ENCODE measurements around the gene RFX1. TPM values are rescaled to one million over a fixed set of nuclear protein-coding genes. Genes with fewer than 3 reads are reported as not detected.
"Not testable (repeated sequence)": the region's sequence is repeated elsewhere in the genome, so short reads cannot be mapped to it uniquely, and the experiment has no call there.

Gene RFX1
- total and polyA plus RNA-seq, 2 donors (not counting 1 experiment from before 2014, with no cell fraction given): 9.2 to 33.3 TPM

DNA sequence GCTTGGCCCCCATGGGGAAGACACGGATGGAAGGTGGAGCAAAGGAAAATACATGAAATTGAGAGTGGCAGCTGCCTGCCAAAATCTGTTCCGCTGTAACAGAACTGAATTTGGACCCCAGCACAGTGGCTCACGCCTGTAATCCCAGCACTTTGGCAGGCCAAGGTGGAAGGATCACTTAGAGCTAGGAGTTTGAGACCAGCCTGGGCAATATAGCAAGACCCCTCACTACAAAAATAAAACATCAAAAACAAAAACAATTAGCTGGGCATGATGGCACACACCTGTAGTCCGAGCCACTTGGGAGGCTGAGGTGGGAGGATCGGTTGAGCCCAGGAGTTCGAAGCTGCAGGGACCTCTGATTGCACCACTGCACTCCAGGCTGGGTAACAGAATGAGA lies 46.4 kb upstream of the RFX1 start:
- no peak overlapping the region for H2AFZ ChIP-seq (ENCODE audit: insufficient read depth, low read depth, low read length, poor library complexity, severe bottlenecking)
- no peak overlapping the region for H3K27ac ChIP-seq (ENCODE audit: low read length in 2 of 2)
- no peak overlapping the region for H3K4me3 ChIP-seq (ENCODE audit: control extremely low read depth in 1 of 5, extremely low read depth in 1 of 5, insufficient read depth in 1 of 5, low read depth in 2 of 5, low read length in 4 of 5)
- H3K27me3 ChIP-seq (replicated peaks in 1 of 4; ENCODE audit: control extremely low read depth in 1 of 4, control insufficient read depth in 3 of 4, insufficient read depth in 4 of 4, low read length in 3 of 4): peaks cover 0 to 12% (median 6%) of the 10 kb centered on the region in 4 experiments
- H3K4me2 ChIP-seq (replicated peaks; ENCODE audit: low read depth, low read length, poor library complexity, severe bottlenecking): no peak overlapping the region
- no peak overlapping the region for H3K27ac Mint-ChIP-seq
- peaks cover 2 to 5% of the 10 kb centered on the region in 2 donors for H3K4me1 ChIP-seq (ENCODE audit: control insufficient read depth in 2 of 2, insufficient read depth in 2 of 2, low read length in 2 of 2)
- peaks cover 6% of the 10 kb centered on the region for H3K27me3 Mint-ChIP-seq
- peaks cover 0 to 11% (median 2%) of the 10 kb centered on the region in 3 donors for H3K9me3 ChIP-seq (ENCODE audit: control extremely low read depth in 1 of 3, control insufficient read depth in 2 of 3, insufficient read depth in 1 of 3, low read length in 2 of 3)
- no peak overlapping the region for H3K4me3 Mint-ChIP-seq
- TF ChIP-seq, protein P1, sequence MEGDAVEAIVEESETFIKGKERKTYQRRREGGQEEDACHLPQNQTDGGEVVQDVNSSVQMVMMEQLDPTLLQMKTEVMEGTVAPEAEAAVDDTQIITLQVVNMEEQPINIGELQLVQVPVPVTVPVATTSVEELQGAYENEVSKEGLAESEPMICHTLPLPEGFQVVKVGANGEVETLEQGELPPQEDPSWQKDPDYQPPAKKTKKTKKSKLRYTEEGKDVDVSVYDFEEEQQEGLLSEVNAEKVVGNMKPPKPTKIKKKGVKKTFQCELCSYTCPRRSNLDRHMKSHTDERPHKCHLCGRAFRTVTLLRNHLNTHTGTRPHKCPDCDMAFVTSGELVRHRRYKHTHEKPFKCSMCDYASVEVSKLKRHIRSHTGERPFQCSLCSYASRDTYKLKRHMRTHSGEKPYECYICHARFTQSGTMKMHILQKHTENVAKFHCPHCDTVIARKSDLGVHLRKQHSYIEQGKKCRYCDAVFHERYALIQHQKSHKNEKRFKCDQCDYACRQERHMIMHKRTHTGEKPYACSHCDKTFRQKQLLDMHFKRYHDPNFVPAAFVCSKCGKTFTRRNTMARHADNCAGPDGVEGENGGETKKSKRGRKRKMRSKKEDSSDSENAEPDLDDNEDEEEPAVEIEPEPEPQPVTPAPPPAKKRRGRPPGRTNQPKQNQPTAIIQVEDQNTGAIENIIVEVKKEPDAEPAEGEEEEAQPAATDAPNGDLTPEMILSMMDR (IDR thresholded peaks at IDR 0.05): no peak
- TF ChIP-seq EZH2 (IDR thresholded peaks at IDR 0.05; ENCODE audit: borderline replicate concordance, insufficient read depth, low read depth, low read length, poor library complexity, severe bottlenecking): no peak
- DNase-seq (no peak), ATAC-seq (ENCODE audit: low read depth) (no peak)
- H3K9me3 Mint-ChIP-seq (ENCODE audit: insufficient read depth): no peaks in the 10 kb centered on the region
- H3K9ac ChIP-seq (ENCODE audit: low read length): no peak overlapping the region
- 97% methylated on average over 4 of the region's 6 CpGs for WGBS (ENCODE audit: insufficient coverage)
- H3K79me2 ChIP-seq (ENCODE audit: control insufficient read depth, insufficient read depth, low read length): no peaks in the 10 kb centered on the region
- POLR2A ChIA-PET: interaction anchor here (0.6 to 0.7 kb wide), 2 partner anchors 9 to 37 kb away, joined by 3 to 6 read pairs; no protein-coding TSS in a partner anchor
- peaks cover 9 to 44% of the 10 kb centered on the region in 2 experiments for H3K36me3 ChIP-seq (replicated peaks in 1 of 2; ENCODE audit: control extremely low read depth in 1 of 2, control insufficient read depth in 1 of 2, extremely low read depth in 1 of 2, insufficient read depth in 2 of 2, low read length in 1 of 2)
- peaks cover 4% of the 10 kb centered on the region for H3K4me1 Mint-ChIP-seq
- intact Hi-C loops (cut with micrococcal nuclease): no loop called here
- CTCF ChIA-PET: interaction anchor here (0.5 to 2.0 kb wide), 7 partner anchors 9 to 308 kb away, joined by 3 to 8 read pairs (median 3); partner anchors contain the start of gene MISP3
- peaks cover 20% of the 10 kb centered on the region for H4K20me1 ChIP-seq (ENCODE audit: control insufficient read depth, insufficient read depth, low read length, poor library complexity, severe bottlenecking)

DNA sequence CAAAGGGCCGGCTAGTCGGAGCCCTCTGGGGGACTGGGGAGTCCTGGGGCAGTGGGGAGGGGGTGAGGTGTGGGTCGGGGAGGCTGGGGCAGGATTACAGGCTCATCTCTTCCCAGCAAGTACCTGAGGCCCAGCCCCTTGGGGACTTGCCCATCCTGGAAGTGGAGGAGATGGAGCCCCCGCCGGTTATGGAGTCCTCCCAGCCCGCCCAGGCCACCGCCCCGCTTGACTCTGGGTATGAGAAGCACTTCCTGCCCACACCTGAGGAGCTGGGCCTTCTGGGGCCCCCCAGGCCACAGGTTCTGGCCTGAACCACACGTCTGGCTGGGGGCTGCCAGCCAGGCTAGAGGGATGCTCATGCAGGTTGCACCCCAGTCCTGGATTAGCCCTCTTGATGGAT lies 45.9 kb upstream of the RFX1 start:
- H2AFZ ChIP-seq (ENCODE audit: insufficient read depth, low read depth, low read length, poor library complexity, severe bottlenecking): no peak overlapping the region
- peaks cover 20% of the 10 kb centered on the region for H4K20me1 ChIP-seq (ENCODE audit: control insufficient read depth, insufficient read depth, low read length, poor library complexity, severe bottlenecking)
- H3K27ac Mint-ChIP-seq: no peak overlapping the region
- no peak overlapping the region for H3K9ac ChIP-seq (ENCODE audit: low read length)
- CTCF ChIA-PET: interaction anchor here (0.5 to 2.0 kb wide), 5 partner anchors 8 to 308 kb away, joined by 3 to 8 read pairs (median 3); partner anchors contain the start of gene MISP3
- peaks cover 5% of the 10 kb centered on the region for H3K27me3 Mint-ChIP-seq
- WGBS (ENCODE audit: insufficient coverage): 83% methylated on average over 7 of the region's 9 CpGs
- no peak overlapping the region for H3K4me2 ChIP-seq (replicated peaks; ENCODE audit: low read depth, low read length, poor library complexity, severe bottlenecking)
- H3K9me3 Mint-ChIP-seq (ENCODE audit: insufficient read depth): no peaks in the 10 kb centered on the region
- H3K36me3 ChIP-seq (replicated peaks in 1 of 2; ENCODE audit: control extremely low read depth in 1 of 2, control insufficient read depth in 1 of 2, extremely low read depth in 1 of 2, insufficient read depth in 2 of 2, low read length in 1 of 2): peaks cover 9 to 44% of the 10 kb centered on the region in 2 experiments
- TF ChIP-seq EZH2 (IDR thresholded peaks at IDR 0.05; ENCODE audit: borderline replicate concordance, insufficient read depth, low read depth, low read length, poor library complexity, severe bottlenecking): no peak
- TF ChIP-seq, protein P1 (IDR thresholded peaks at IDR 0.05): no peak
- POLR2A ChIA-PET: interaction anchor here (0.8 kb wide), 1 partner anchor 243 kb away, joined by 7 read pairs; no protein-coding TSS in a partner anchor
- peaks cover 0 to 2% of the 10 kb centered on the region in 2 donors for H3K4me1 ChIP-seq (ENCODE audit: control insufficient read depth in 2 of 2, insufficient read depth in 2 of 2, low read length in 2 of 2)
- ATAC-seq (ENCODE audit: low read depth) (no peak), DNase-seq (no peak)
- H3K27ac ChIP-seq (ENCODE audit: low read length in 2 of 2): no peak overlapping the region
- H3K9me3 ChIP-seq (ENCODE audit: control extremely low read depth in 1 of 3, control insufficient read depth in 2 of 3, insufficient read depth in 1 of 3, low read length in 2 of 3): peaks cover 0 to 11% (median 2%) of the 10 kb centered on the region in 3 donors
- no peak overlapping the region for H3K4me3 Mint-ChIP-seq
- peaks cover 3% of the 10 kb centered on the region for H3K4me1 Mint-ChIP-seq
- no peaks in the 10 kb centered on the region for H3K79me2 ChIP-seq (ENCODE audit: control insufficient read depth, insufficient read depth, low read length)
- intact Hi-C loops (cut with micrococcal nuclease): no loop called here
- H3K27me3 ChIP-seq (replicated peaks in 1 of 4; ENCODE audit: control extremely low read depth in 1 of 4, control insufficient read depth in 3 of 4, insufficient read depth in 4 of 4, low read length in 3 of 4): peaks cover 0 to 8% (median 4%) of the 10 kb centered on the region in 4 experiments
- H3K4me3 ChIP-seq (ENCODE audit: control extremely low read depth in 1 of 5, extremely low read depth in 1 of 5, insufficient read depth in 1 of 5, low read depth in 2 of 5, low read length in 4 of 5): no peak overlapping the region

DNA sequence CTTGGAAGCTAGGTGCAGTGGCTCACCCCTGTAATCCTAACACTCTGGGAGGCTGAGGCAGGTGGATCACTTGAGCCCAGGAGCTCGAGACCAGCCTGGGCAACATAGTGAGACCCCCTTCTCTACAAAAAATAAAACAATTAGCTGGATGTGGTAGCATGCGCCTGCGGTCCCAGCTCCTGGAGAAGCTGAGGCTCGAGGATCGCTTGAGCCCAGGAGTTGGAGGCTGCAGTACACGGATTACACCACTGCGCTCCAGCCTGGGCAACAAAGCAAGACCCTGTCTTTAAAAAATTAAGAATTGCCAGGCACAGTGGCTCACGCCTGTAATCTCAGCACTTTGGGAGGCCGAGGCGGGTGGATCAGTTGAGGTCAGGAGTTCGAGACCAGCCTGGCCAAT lies 44.8 kb upstream of the RFX1 start:
- CTCF ChIA-PET: interaction anchor here (1.1 kb wide), 1 partner anchor 18 kb away, joined by 4 read pairs; no protein-coding TSS in a partner anchor
- POLR2A ChIA-PET: interaction anchor here (0.7 to 0.8 kb wide), 2 partner anchors 168 to 244 kb away, joined by 7 to 9 read pairs; no protein-coding TSS in a partner anchor
- DNase-seq; H3K4me3 Mint-ChIP-seq; H3K27ac ChIP-seq (ENCODE audit: low read length in 2 of 2); H3K27me3 ChIP-seq (replicated peaks in 1 of 4; ENCODE audit: control extremely low read depth in 1 of 4, control insufficient read depth in 3 of 4, insufficient read depth in 4 of 4, low read length in 3 of 4); H3K27me3 Mint-ChIP-seq; H3K79me2 ChIP-seq (ENCODE audit: control insufficient read depth, insufficient read depth, low read length); H3K9ac ChIP-seq (ENCODE audit: low read length); H3K9me3 Mint-ChIP-seq (ENCODE audit: insufficient read depth); intact Hi-C loops (cut with micrococcal nuclease); H3K4me2 ChIP-seq (replicated peaks; ENCODE audit: low read depth, low read length, poor library complexity, severe bottlenecking); H3K4me1 Mint-ChIP-seq; H3K4me3 ChIP-seq (ENCODE audit: control extremely low read depth in 1 of 5, extremely low read depth in 1 of 5, insufficient read depth in 1 of 5, low read depth in 2 of 5, low read length in 4 of 5); H3K27ac Mint-ChIP-seq; ATAC-seq (ENCODE audit: low read depth); H2AFZ ChIP-seq (ENCODE audit: insufficient read depth, low read depth, low read length, poor library complexity, severe bottlenecking); H3K4me1 ChIP-seq (ENCODE audit: control insufficient read depth in 2 of 2, insufficient read depth in 2 of 2, low read length in 2 of 2): not testable (repeated sequence)
- Histone ChIP-seq H3K9me3 (ENCODE audit: control extremely low read depth in 1 of 3, control insufficient read depth in 2 of 3, insufficient read depth in 1 of 3, low read length in 2 of 3) (peaks cover 0 to 11% (median 2%) of the 10 kb centered on the region in 3 donors), H4K20me1 (ENCODE audit: control insufficient read depth, insufficient read depth, low read length, poor library complexity, severe bottlenecking) (peaks cover 20% of the 10 kb centered on the region), H3K36me3 (replicated peaks in 1 of 2; ENCODE audit: control extremely low read depth in 1 of 2, control insufficient read depth in 1 of 2, extremely low read depth in 1 of 2, insufficient read depth in 2 of 2, low read length in 1 of 2) (peaks cover 9 to 47% of the 10 kb centered on the region in 2 experiments)
- 99% methylated on average over 7 of the region's 11 CpGs for WGBS (ENCODE audit: insufficient coverage)

Measured in B cell (primary cell).